HL-60/S4 treated with phorbol 12-myristate 13-acetate at 8.2 ng/mL for 4 days and 3 days (cell line): ENCODE data around the gene TAF11L13.

ENCODE experiments used
- in situ Hi-C: fragments of 300-500 bp; cut with MboI; formaldehyde crosslinking; loops from 2 replicates; pipeline ENCODE4 v1.15.0; 2022; ENCODE audit warnings: low sequenced_read_pairs

TAF11L13 gene

GRCh38 chr5:17678751-17679324 lies 47.0 kb downstream of the TAF11L13 start:
- in situ Hi-C loops = no loop called here

- in situ Hi-C loops = no loop called here
These were observed 47.8 kb downstream of the TAF11L13 start for GRCh38 chr5:17679597-17680203.

- in situ Hi-C loops = no loop called here
These were observed 48.8 kb downstream of the TAF11L13 start for GRCh38 chr5:17680737-17681136.
